Mesenteric fat pad (tissue), 1 donor: Measurements from ENCODE around the gene NFX1. TPM values are rescaled to one million over a fixed set of nuclear protein-coding genes. Genes with fewer than 3 reads are reported as not detected.

Experiments used
- DNase-seq: peaks from one replicate; pipeline ENCODE4 v3.0.0-alpha.2; 2020; ENCODE audit warnings: low spot score
- total RNA-seq: library from RNA; stranded (reverse); fragmentation: NEBNext Ultra II Directional; extraction: Animal tissue kit (Norgen Biotek cat#: 25700); gene quantifications from one replicate; pipeline ENCODE4 v1.2.1, GENCODE V29; 2021
- donor health status: DM: yes; HTN: yes; CAD: no.

Gene NFX1
- total RNA-seq, 1 donor from 2014 or later, result 39.1 TPM

GRCh38 chr9:33415501-33416038, 125.3 kb downstream of the NFX1 start:
- DNase-seq, result no peak

DNA sequence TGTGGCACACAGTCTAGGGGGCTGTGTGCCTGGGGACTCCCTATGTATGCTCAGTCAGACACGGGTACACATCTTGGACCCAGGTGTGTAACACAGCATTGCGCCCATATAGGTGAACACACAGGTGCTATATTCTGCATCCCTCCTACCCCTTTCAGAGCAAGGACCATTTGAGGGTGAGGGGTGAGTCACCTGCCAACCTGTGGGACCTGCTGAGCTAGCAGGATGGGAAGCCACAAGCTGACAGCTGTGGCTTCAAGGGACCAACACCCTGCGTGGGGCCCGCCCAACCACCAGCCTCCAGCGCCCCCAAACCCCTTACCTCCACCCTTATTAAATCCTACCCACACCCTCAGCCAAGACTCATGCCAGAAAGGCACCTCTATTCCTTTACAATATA, 126.7 kb downstream of the NFX1 start:
- no peak for DNase-seq

DNA sequence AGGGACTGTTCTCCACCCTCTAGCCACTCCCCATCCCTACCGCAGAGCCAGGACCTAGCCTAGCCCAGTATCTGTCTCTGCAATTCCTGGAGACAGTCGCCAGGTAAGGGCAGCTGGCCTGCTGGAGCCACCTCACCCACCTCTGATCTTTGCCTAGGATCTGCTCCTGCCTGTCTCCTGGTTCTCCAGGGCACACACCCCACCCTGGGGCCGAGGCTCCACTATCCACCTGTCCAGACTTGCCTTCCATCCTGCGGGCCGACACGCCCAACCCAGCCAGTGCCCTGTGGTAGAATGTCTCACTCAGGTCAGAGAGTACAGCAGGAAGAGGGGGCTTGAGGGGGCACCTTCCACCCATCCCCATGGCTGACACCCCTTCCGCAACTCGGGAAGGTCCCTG, 127.8 kb downstream of the NFX1 start:
- DNase-seq, result no peak

- no peak for DNase-seq
These were observed 129.5 kb downstream of the NFX1 start for GRCh38 chr9:33419708-33420303.

Other genes with a start within 250 kb of the NFX1 start
- 17.6 TPM for gene SMU1, start 213.8 kb upstream of the NFX1 start, total RNA-seq
- 115 TPM for gene B4GALT1, start 123.2 kb upstream of the NFX1 start, total RNA-seq
- gene SPINK4, start 50.3 kb upstream of the NFX1 start, total RNA-seq, result not detected
- 131 TPM for gene BAG1, start 25.8 kb upstream of the NFX1 start, total RNA-seq
- 52.0 TPM for gene CHMP5, start 25.5 kb upstream of the NFX1 start, total RNA-seq
- gene AQP7, start 112.1 kb downstream of the NFX1 start, total RNA-seq, result 323 TPM
- 27.7 TPM for gene AQP3, start 157.1 kb downstream of the NFX1 start, total RNA-seq
- 35.7 TPM for gene NOL6, start 183.4 kb downstream of the NFX1 start, total RNA-seq
- not detected for gene ANKRD18B, start 233.7 kb downstream of the NFX1 start, total RNA-seq